ENCODE data around the gene LRRIQ1.

The LRRIQ1 gene

GRCh38 chr12:85089792-85090191 is 53.6 kb downstream of the LRRIQ1 start:
- no peak for TF ChIP-seq CTCF (conservative IDR thresholded peaks at IDR 0.05)
- no peak for TF ChIP-seq ZFX (IDR thresholded peaks at IDR 0.05)
- H3K27ac ChIP-seq, result no peak overlapping the region

- TF ChIP-seq CTCF (conservative IDR thresholded peaks at IDR 0.05), result no peak
- TF ChIP-seq ZFX (IDR thresholded peaks at IDR 0.05), result no peak
Observed at GRCh38 chr12:85092814-85093370, 56.7 kb downstream of the LRRIQ1 start.

GRCh38 chr12:85095501-85095900 is 59.4 kb downstream of the LRRIQ1 start:
- TF ChIP-seq ZFX (IDR thresholded peaks at IDR 0.05), result no peak
- TF ChIP-seq CTCF (conservative IDR thresholded peaks at IDR 0.05), result no peak
- no peak overlapping the region for H3K27ac ChIP-seq

More at GRCh38 chr12:85092814-85093370, 56.7 kb downstream of the LRRIQ1 start:
- H3K27ac ChIP-seq, result no peak overlapping the region

GRCh38 chr12:85130646-85131045 is 94.5 kb downstream of the LRRIQ1 start:
- no peak overlapping the region for H3K27ac ChIP-seq
- no peak for TF ChIP-seq ZFX (IDR thresholded peaks at IDR 0.05)
- TF ChIP-seq CTCF (conservative IDR thresholded peaks at IDR 0.05), result no peak

- TF ChIP-seq ZFX (IDR thresholded peaks at IDR 0.05), result no peak
- no peak for TF ChIP-seq CTCF (conservative IDR thresholded peaks at IDR 0.05)
- H3K27ac ChIP-seq, result no peak overlapping the region
Observed at GRCh38 chr12:85138833-85139232, 102.7 kb downstream of the LRRIQ1 start.

- no peak overlapping the region for H3K27ac ChIP-seq
- TF ChIP-seq ZFX (IDR thresholded peaks at IDR 0.05) (no peak), CTCF (conservative IDR thresholded peaks at IDR 0.05) (no peak)
Observed at GRCh38 chr12:85147331-85147730, 111.2 kb downstream of the LRRIQ1 start.

GRCh38 chr12:85152311-85152729 is 116.2 kb downstream of the LRRIQ1 start:
- no peak for TF ChIP-seq ZFX (IDR thresholded peaks at IDR 0.05)
- no peak overlapping the region for H3K27ac ChIP-seq

GRCh38 chr12:85155791-85156190 is 119.6 kb downstream of the LRRIQ1 start:
- TF ChIP-seq ZFX (IDR thresholded peaks at IDR 0.05), result no peak
- TF ChIP-seq CTCF (conservative IDR thresholded peaks at IDR 0.05), result peak; percentile 31
- no peak overlapping the region for H3K27ac ChIP-seq
